B cell (primary cell): Measurements from ENCODE around the gene CMTM7.

Source experiments
- EZH2 ChIP-seq: IDR thresholded peaks from 2 replicates; pipeline ENCODE4 v1.6.1; 2012; ENCODE audit warnings: borderline replicate concordance, low read depth, mild to moderate bottlenecking, moderate library complexity, low read length; ENCODE audit not compliant: insufficient read depth, poor library complexity, severe bottlenecking
- TF ChIP-seq, protein P1 (sequence below): fragments of 200-600 bp; IDR thresholded peaks from one replicate; pipeline ENCODE4 v1.8.0; 2022; ENCODE audit warnings: antibody characterized with exemption, mild to moderate bottlenecking

DNA sequence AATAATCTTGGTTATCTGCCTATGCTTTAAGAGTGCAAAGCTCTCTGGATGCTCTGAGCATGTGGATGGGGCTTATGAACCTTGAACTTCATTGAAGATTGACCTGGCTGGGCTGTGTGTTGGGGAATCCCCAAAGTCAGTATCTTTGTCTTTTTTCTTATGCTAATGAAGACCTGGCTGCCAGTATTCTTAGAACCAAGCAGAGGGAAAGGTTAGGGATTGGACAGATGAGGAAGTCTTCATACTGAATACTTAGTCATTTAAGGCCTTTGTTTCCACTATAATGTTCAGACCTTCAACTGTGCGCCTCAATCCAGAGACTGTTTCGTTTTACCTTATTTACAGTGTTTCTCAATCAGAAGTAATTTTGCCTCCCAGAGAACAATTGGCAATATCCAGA is 42.5 kb upstream of the CMTM7 start:
- TF ChIP-seq EZH2, result no peak
- TF ChIP-seq, protein P1, sequence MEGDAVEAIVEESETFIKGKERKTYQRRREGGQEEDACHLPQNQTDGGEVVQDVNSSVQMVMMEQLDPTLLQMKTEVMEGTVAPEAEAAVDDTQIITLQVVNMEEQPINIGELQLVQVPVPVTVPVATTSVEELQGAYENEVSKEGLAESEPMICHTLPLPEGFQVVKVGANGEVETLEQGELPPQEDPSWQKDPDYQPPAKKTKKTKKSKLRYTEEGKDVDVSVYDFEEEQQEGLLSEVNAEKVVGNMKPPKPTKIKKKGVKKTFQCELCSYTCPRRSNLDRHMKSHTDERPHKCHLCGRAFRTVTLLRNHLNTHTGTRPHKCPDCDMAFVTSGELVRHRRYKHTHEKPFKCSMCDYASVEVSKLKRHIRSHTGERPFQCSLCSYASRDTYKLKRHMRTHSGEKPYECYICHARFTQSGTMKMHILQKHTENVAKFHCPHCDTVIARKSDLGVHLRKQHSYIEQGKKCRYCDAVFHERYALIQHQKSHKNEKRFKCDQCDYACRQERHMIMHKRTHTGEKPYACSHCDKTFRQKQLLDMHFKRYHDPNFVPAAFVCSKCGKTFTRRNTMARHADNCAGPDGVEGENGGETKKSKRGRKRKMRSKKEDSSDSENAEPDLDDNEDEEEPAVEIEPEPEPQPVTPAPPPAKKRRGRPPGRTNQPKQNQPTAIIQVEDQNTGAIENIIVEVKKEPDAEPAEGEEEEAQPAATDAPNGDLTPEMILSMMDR, result no peak
